Brain microvascular endothelial cell (primary cell): Measurements from ENCODE around the gene PKNOX2.

ENCODE experiments used
- DNase-seq: peaks from one replicate; pipeline ENCODE4 v3.0.0-alpha.2; 2020
- H3K27ac ChIP-seq: fragments of 250-450 bp; sonication (Bioruptor Pico); 2 replicates; pipeline ENCODE4 v1.5.1; 2020; ENCODE audit warnings: mild to moderate bottlenecking, moderate library complexity
- H3K27me3 ChIP-seq: fragments of 250-450 bp; sonication (Bioruptor Pico); replicated peaks from 2 replicates; pipeline ENCODE4 v1.5.1; 2020; ENCODE audit warnings: mild to moderate bottlenecking
- H3K36me3 ChIP-seq: fragments of 250-450 bp; sonication (Bioruptor Pico); replicated peaks from 2 replicates; pipeline ENCODE4 v1.5.1; 2020; ENCODE audit warnings: mild to moderate bottlenecking
- H3K4me3 ChIP-seq: 2 replicates; pipeline ENCODE4 v1.5.1; 2011; ENCODE audit warnings: low read depth, mild to moderate bottlenecking, control low read depth, low read length, moderate library complexity
- in situ Hi-C: cut with HindIII; loops from 2 replicates; pipeline ENCODE4 v1.10.0; 2017; ENCODE audit warnings: low sequenced_read_pairs, low pct_ligation_motif_present
- TF ChIP-seq, protein P1 (sequence below): IDR thresholded peaks from 2 replicates; pipeline ENCODE4 v1.5.1; 2011; ENCODE audit warnings: low read depth, mild to moderate bottlenecking, moderate library complexity, low read length, control low read depth, inconsistent platforms; ENCODE audit errors: missing control alignments

Gene PKNOX2

DNA sequence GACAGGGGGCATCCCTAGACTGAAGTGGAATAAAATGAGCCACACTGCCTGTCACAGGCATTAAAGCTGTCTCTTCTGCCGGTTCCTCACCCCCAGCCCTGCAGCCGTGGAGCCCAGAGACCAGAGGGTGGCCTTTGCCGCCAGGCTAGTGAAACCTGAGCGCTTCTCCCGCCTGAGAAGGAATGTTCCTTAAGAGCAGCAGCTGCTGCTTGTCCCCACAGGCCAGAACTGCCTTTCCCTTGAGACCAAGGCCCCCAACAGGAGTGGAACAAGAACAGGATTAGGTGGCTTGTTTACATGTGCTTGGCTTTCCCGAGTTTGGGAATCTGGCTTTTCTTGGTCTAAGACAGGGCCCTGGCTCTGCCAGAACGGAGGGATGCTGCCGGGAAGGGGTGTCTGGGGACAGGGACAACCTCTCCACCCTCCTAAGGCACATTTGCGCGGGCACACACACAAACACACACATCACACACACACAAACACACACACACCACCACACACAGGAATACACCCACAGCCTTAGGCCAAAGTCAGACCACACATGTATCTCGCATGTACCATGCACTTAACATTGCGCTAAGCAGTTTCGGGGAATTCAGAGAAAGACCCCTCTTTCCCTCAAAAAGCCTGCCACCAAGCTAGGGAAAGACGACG is 239.7 kb downstream of the PKNOX2 start:
- Histone ChIP-seq H3K27me3 (no peaks in the 10 kb centered on the region), H3K4me3 (no peak overlapping the region), H3K27ac (no peak overlapping the region), H3K36me3 (no peaks in the 10 kb centered on the region)
- in situ Hi-C loops, result loop anchor here (25.0 kb wide), 1 partner anchor 442 kb away; the partner anchor contains the start of gene CCDC15
- TF ChIP-seq, protein P1, sequence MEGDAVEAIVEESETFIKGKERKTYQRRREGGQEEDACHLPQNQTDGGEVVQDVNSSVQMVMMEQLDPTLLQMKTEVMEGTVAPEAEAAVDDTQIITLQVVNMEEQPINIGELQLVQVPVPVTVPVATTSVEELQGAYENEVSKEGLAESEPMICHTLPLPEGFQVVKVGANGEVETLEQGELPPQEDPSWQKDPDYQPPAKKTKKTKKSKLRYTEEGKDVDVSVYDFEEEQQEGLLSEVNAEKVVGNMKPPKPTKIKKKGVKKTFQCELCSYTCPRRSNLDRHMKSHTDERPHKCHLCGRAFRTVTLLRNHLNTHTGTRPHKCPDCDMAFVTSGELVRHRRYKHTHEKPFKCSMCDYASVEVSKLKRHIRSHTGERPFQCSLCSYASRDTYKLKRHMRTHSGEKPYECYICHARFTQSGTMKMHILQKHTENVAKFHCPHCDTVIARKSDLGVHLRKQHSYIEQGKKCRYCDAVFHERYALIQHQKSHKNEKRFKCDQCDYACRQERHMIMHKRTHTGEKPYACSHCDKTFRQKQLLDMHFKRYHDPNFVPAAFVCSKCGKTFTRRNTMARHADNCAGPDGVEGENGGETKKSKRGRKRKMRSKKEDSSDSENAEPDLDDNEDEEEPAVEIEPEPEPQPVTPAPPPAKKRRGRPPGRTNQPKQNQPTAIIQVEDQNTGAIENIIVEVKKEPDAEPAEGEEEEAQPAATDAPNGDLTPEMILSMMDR, result no peak
- no peak for DNase-seq

DNA sequence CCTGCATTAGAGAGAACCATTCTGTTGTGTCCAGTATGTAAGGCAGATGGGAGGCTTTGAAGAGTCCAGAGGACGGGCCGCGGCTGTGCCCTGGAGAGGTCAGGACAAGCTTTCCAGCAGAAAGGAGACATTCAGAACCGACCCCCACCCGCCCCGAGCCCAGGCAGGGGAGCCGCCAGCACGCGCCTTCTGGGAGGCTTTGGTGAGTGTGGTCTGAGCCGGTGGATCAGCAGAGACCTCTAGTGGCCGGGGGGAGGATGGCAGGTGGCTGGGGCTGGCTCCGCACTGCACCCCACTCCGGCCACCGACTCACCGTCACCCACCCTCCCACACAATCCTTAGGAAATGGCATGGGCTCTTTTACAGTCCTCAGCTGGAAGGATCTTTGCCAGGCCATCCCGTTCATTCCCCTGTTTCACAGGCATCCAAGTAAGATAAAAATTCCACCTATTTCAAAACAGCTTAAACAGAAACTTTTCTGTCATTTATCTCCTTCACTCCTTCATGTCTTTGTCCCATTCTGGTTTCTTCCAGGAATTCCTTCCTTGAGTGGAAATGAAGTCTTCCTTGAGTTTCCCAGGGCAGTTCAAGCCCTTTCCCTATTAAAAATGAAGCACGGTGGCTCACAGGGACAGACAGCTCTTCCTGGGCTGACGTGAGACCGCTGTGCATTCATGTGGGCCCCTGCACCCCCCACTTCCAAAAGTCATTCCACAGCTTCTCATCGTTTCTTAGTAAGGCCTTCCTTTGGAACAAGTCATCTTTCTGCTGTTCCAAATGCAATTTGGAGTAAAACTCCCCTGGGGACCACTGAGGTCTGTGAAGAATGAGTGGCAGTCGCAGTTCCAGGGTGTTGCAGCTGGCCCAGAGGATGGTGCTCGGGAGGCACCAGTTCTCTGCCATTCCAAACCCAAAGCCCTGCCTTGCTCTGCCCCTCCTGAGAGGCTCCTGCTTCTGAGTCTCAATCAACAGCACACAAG is 240.6 kb downstream of the PKNOX2 start:
- Histone ChIP-seq H3K27me3 (no peaks in the 10 kb centered on the region), H3K4me3 (no peak overlapping the region), H3K27ac (no peak overlapping the region), H3K36me3 (no peaks in the 10 kb centered on the region)
- peak; percentile 37 for DNase-seq
- in situ Hi-C loops, result loop anchor here (25.0 kb wide), 1 partner anchor 443 kb away; the partner anchor contains the start of gene CCDC15
- TF ChIP-seq, protein P1, result peak; percentile 97

DNA sequence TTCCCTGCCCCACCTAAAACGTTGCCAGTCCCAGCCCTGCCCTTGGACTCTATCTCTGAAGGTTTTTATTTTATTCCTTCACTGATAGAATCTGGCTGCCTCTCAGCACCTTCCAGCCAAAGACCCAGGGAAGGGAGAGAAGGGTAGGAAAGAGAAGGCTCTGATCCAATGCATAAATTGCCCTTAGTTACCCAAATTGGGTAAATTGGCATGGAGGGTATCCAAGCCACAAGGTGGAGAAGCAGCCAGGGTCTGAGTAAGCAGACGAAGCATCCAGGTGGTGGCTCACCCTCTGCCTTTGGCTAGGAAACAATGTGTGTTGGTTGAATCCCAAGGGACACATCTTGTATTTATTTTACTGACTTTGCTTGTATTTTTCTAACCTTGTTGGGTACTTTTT is 242.5 kb downstream of the PKNOX2 start:
- TF ChIP-seq, protein P1, result no peak
- Histone ChIP-seq H3K4me3 (no peak overlapping the region), H3K27me3 (no peaks in the 10 kb centered on the region), H3K27ac (no peak overlapping the region), H3K36me3 (no peaks in the 10 kb centered on the region)
- in situ Hi-C loops, result loop anchor here (25.0 kb wide), 1 partner anchor 445 kb away; the partner anchor contains the start of gene CCDC15
- DNase-seq, result no peak

DNA sequence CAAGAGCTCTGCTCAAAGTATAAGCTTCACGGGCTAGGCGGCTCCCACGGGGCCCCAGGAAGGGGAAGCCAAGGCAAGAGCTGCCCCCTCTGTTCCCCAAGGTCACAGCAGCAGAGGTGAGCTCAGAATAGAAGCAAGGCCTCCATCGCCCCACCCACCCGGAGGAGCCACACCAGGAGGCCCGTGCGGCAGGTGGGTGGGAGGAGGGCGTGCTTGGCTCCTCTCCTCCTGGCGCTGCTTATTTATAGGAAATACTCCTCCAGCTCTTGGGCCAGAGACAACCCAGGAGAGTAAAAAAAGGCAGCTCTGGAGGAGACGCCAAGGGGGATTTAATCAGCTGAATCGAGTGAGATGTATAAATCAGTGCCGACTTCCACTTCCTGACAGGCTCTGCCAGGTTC is 243.8 kb downstream of the PKNOX2 start:
- Histone ChIP-seq H3K36me3 (no peaks in the 10 kb centered on the region), H3K27ac (no peak overlapping the region), H3K4me3 (no peak overlapping the region), H3K27me3 (no peaks in the 10 kb centered on the region)
- no peak for DNase-seq
- TF ChIP-seq, protein P1, result no peak
- in situ Hi-C loops, result loop anchor here (25.0 kb wide), 1 partner anchor 446 kb away; the partner anchor contains the start of gene CCDC15

DNA sequence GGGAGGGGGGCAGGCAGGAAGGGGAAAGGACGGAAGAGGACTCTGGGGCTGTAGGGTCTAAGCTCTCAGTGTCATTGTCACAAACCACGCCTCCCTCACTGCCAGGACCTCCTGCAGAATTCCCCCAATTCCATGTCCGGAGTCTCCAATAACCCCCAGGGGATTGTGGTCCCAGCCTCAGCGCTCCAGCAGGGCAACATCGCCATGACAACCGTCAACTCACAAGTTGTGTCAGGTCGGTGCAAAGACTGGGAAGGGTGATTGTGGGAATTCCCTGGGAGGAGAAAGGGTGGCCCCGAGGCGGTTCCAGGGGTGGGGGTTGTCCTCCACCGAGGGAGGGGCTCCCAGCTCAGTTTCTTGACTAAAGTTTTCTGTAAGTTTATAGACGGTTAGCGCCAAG is 245.5 kb downstream of the PKNOX2 start:
- peak; percentile 69 for DNase-seq
- TF ChIP-seq, protein P1, result no peak
- Histone ChIP-seq H3K4me3 (no peak overlapping the region), H3K27me3 (no peaks in the 10 kb centered on the region), H3K27ac (no peak overlapping the region), H3K36me3 (no peaks in the 10 kb centered on the region)
- in situ Hi-C loops, result loop anchor here (25.0 kb wide), 1 partner anchor 448 kb away; the partner anchor contains the start of gene CCDC15
